ENCODE data around the gene SPOCD1.

GRCh38 chr1:31779687-31780086, 36.1 kb downstream of the SPOCD1 start:
- TF ChIP-seq CTCF (IDR thresholded peaks at IDR 0.05): no peak
- no peak for TF ChIP-seq POLR2A (IDR thresholded peaks at IDR 0.05)
- TF ChIP-seq POLR2AphosphoS5 (IDR thresholded peaks at IDR 0.05): no peak

Measured in transverse colon (tissue), 4 donors.